HepG2 (cell line): ENCODE results near the gene GPR15LG. TPM values are rescaled to one million over a fixed set of nuclear protein-coding genes. Genes with fewer than 3 reads are reported as not detected.

Source experiments
- ATAC-seq: fragments of 200-7000 bp; cut with Tn5 transposase; 3 replicates; pipeline ENCODE4 v1.9.1; 2020; ENCODE audit warnings: mild to moderate bottlenecking, moderate library complexity
- BruUV-seq: library from RNA; stranded (reverse); fragments of 400-500 nt; replicated peaks from 2 replicates; lab custom pipeline; 2021; lab: Mats Ljungman, UMichigan
- CTCF ChIA-PET: fragments of 300-600 bp; formaldehyde crosslinking; extraction: SDS; loops from one replicate; lab custom pipeline; 2021; ENCODE audit warnings: low total read pairs, inconsistent platforms, low intra/inter-chr PET ratio; lab: Yijun Ruan, JAX
- POLR2A ChIA-PET: fragments of 350-600 bp; sonication (Branson Sonifier 250); formaldehyde crosslinking; loops from one replicate; lab custom pipeline; 2020; ENCODE audit warnings: antibody characterized with exemption, inconsistent platforms; lab: Yijun Ruan, JAX
- DNase-seq: peaks from one replicate; pipeline ENCODE4 v3.0.0-alpha.2; 2015; ENCODE audit warnings: low spot score
- FAIRE-seq: peaks from 3 replicates; lab custom pipeline; 2011; peaks lifted over from hg19 to GRCh38; lab: Jason Lieb, UNC
- H2AFZ ChIP-seq: one replicate; pipeline ENCODE4 v1.6.1; 2011; ENCODE audit warnings: low read length, inconsistent platforms
- H3K27ac ChIP-seq: fragments of 300-600 bp; 3 replicates; pipeline ENCODE4 v1.8.0; 2011; ENCODE audit warnings: mixed run types, mild to moderate bottlenecking, mixed read lengths, low read length, inconsistent platforms; ENCODE audit not compliant: insufficient read depth; ENCODE audit errors: extremely low read length
- H3K27me3 ChIP-seq, 2 experiments: fragments of 200-600 bp in 1 of 2; 2 replicates in 1 of 2; 3 replicates in 1 of 2; pipeline versions ENCODE4 v1.6.0 to v1.8.0; 2011; ENCODE audit warnings: low read length in 2 of 2, mild to moderate bottlenecking in 2 of 2, moderate library complexity in 2 of 2, inconsistent platforms in 1 of 2; ENCODE audit not compliant: insufficient read depth in 2 of 2, control insufficient read depth in 1 of 2
- H3K36me3 ChIP-seq, 2 experiments: fragments of 200-600 bp in 1 of 2; replicated peaks in 1 of 2; 2 replicates in 1 of 2; 3 replicates in 1 of 2; pipeline versions ENCODE4 v1.5.1 to v1.8.0; 2011; ENCODE audit warnings: low read length in 2 of 2, inconsistent platforms in 1 of 2; ENCODE audit not compliant: insufficient read depth in 2 of 2, control insufficient read depth in 1 of 2
- H3K4me1 ChIP-seq: 2 replicates; pipeline ENCODE4 v1.5.1; 2012; ENCODE audit warnings: low read length, inconsistent platforms; ENCODE audit not compliant: insufficient read depth
- H3K4me2 ChIP-seq: 2 replicates; pipeline ENCODE4 v1.6.0; 2011; ENCODE audit warnings: low read depth, low read length, inconsistent platforms
- H3K4me3 ChIP-seq, 3 experiments: fragments of 200-600 bp in 1 of 3; sonication (generic), shearing (Covaris generic) in 1 of 3; replicated peaks in 1 of 3; 2 replicates each; pipeline ENCODE4 v1.5.1; 2011 to 2016; ENCODE audit warnings: low read length in 3 of 3, inconsistent platforms in 2 of 3, low read depth in 2 of 3, mild to moderate bottlenecking in 2 of 3, control low read depth in 1 of 3, mixed read lengths in 1 of 3; ENCODE audit not compliant: insufficient read depth in 1 of 3
- H3K79me2 ChIP-seq: one replicate; pipeline ENCODE4 v1.6.1; 2011; ENCODE audit warnings: low read length, inconsistent platforms; ENCODE audit not compliant: insufficient read depth
- H3K9ac ChIP-seq: 2 replicates; pipeline ENCODE4 v1.6.0; 2011; ENCODE audit warnings: mild to moderate bottlenecking, low read depth, low read length, inconsistent platforms; ENCODE audit not compliant: insufficient read depth
- H3K9me3 ChIP-seq: 2 replicates; pipeline ENCODE4 v1.5.1; 2012; ENCODE audit warnings: mild to moderate bottlenecking, low read length
- H4K20me1 ChIP-seq: 2 replicates; pipeline ENCODE4 v1.6.0; 2011; ENCODE audit warnings: inconsistent platforms, mild to moderate bottlenecking, low read length, moderate library complexity; ENCODE audit not compliant: insufficient read depth
- GZF1 ChIP-seq: sonication (generic); formaldehyde crosslinking; IDR thresholded peaks from 2 replicates; pipeline ENCODE4 v1.5.1; 2020; ENCODE audit warnings: mild to moderate bottlenecking, missing genetic modification reagents
- HDAC2 ChIP-seq: sonication (generic); formaldehyde crosslinking; IDR thresholded peaks from 2 replicates; pipeline ENCODE4 v1.4.0; 2020; ENCODE audit warnings: missing genetic modification reagents
- ISX ChIP-seq: sonication (generic); formaldehyde crosslinking; conservative IDR thresholded peaks from 2 replicates; pipeline ENCODE4 v1.5.0; 2020; ENCODE audit warnings: missing genetic modification reagents
- JUN ChIP-seq: sonication (generic); formaldehyde crosslinking; IDR thresholded peaks from 2 replicates; pipeline ENCODE4 v1.4.0; 2020; ENCODE audit warnings: mild to moderate bottlenecking, missing genetic modification reagents
- JUNB ChIP-seq: sonication (generic); formaldehyde crosslinking; IDR thresholded peaks from 2 replicates; pipeline ENCODE4 v1.8.0; 2022; ENCODE audit warnings: missing genetic modification reagents, mild to moderate bottlenecking, borderline replicate concordance
- NCOR1 ChIP-seq: fragments of 200-600 bp; sonication (generic); IDR thresholded peaks from 2 replicates; pipeline ENCODE4 v1.7.0; 2017; ENCODE audit warnings: antibody characterized with exemption, low read length, borderline replicate concordance
- NR2F1 ChIP-seq, 2 experiments: fragments of 450-650 bp in 1 of 2; formaldehyde crosslinking in 1 of 2; IDR thresholded peaks; 2 replicates each; pipeline versions ENCODE4 v1.5.0 to v1.6.1; 2016 to 2020; ENCODE audit warnings: mild to moderate bottlenecking in 1 of 2, missing compliant biosample characterization in 1 of 2, missing genetic modification reagents in 1 of 2, moderate library complexity in 1 of 2
- PLRG1 ChIP-seq: fragments of 450-650 bp; conservative IDR thresholded peaks from 2 replicates; pipeline ENCODE4 v1.6.1; 2016
- RARG ChIP-seq: sonication (generic); formaldehyde crosslinking; IDR thresholded peaks from 2 replicates; pipeline ENCODE4 v1.4.0; 2020; ENCODE audit warnings: low read depth, mild to moderate bottlenecking, missing genetic modification reagents
- RFX3 ChIP-seq: IDR thresholded peaks from 2 replicates; pipeline ENCODE4 v1.6.1; 2016; ENCODE audit warnings: missing biosample characterization, missing genetic modification reagents
- ZNF431 ChIP-seq: sonication (generic); formaldehyde crosslinking; IDR thresholded peaks from 2 replicates; pipeline ENCODE4 v1.9.0; 2022; ENCODE audit warnings: missing genetic modification reagents, low read depth, mild to moderate bottlenecking, borderline replicate concordance
- ZNF468 ChIP-seq: sonication (generic); formaldehyde crosslinking; IDR thresholded peaks from 2 replicates; pipeline ENCODE4 v1.8.0; 2022; ENCODE audit warnings: mild to moderate bottlenecking, moderate library complexity, missing genetic modification reagents
- ZNF607 ChIP-seq: sonication (generic); formaldehyde crosslinking; IDR thresholded peaks from 2 replicates; pipeline ENCODE4 v1.5.1; 2020; ENCODE audit warnings: missing genetic modification reagents, mild to moderate bottlenecking, borderline replicate concordance
- ZNF644 ChIP-seq: IDR thresholded peaks from 2 replicates; pipeline ENCODE4 v1.6.1; 2016; ENCODE audit warnings: low read depth
- ZNF816 ChIP-seq: sonication (generic); formaldehyde crosslinking; IDR thresholded peaks from 2 replicates; pipeline ENCODE4 v1.8.0; 2022; ENCODE audit warnings: missing genetic modification reagents, mild to moderate bottlenecking, borderline replicate concordance
- WGBS: methylation state at CpG from one replicate; pipeline ENCODE4 v1.1.6; 2017; ENCODE audit warnings: low lambda C conversion rate; 5-methylcytosine and 5-hydroxymethylcytosine counted together
- in situ Hi-C: cut with HindIII; loops from 2 replicates; pipeline ENCODE4 v1.10.0; 2017; ENCODE audit warnings: low pct_unique_long_range_greater_than_20kb; ENCODE audit not compliant: extremely low pct_ligation_motif_present
- intact Hi-C: fragments of 100-400 bp; cut with micrococcal nuclease; formaldehyde crosslinking; loops from one replicate; pipeline ENCODE4 v1.10.0; 2022; ENCODE audit not compliant: unreplicated experiment
- polyA plus RNA-seq, 8 experiments: library from polyadenylated mRNA; depleted of rRNA in 3 of 8; stranded (reverse) in 7 of 8; unstranded in 1 of 8; fragments of >200 nt; fragmentation: Illumina TruSeq in 4 of 8; extraction: Trizol in 4 of 8; gene quantifications; 2 replicates each; pipeline versions ENCODE4 v1.2.1 to v1.2.3, GENCODE V29; 2011 to 2016; ENCODE audit warnings: low read depth in 4 of 8, missing spikeins in 1 of 8, mixed read lengths in 1 of 8; ENCODE audit not compliant: insufficient read depth in 1 of 8
- total RNA-seq, 5 experiments: library from RNA; depleted of rRNA; stranded (reverse); fragments of >200 nt; fragmentation: Illumina TruSeq; extraction: Trizol; gene quantifications; 2 replicates each; pipeline ENCODE4 v1.2.3, GENCODE V29; 2016; ENCODE audit warnings: low read depth in 1 of 5
- TF ChIP-seq, protein P1 (sequence below): sonication (generic); formaldehyde crosslinking; IDR thresholded peaks from 2 replicates; pipeline ENCODE4 v1.9.0; 2021; ENCODE audit warnings: mild to moderate bottlenecking, missing genetic modification reagents
- TF ChIP-seq, protein P2 (sequence below): sonication (generic); IDR thresholded peaks from 2 replicates; pipeline ENCODE4 v1.6.1; 2016; ENCODE audit warnings: low read depth, borderline replicate concordance

GPR15LG gene
- total and polyA plus RNA-seq, 2 of the 13 experiments (the other 11 are each of a cell fraction or from before 2014, with no cell fraction given), result not detected

DNA sequence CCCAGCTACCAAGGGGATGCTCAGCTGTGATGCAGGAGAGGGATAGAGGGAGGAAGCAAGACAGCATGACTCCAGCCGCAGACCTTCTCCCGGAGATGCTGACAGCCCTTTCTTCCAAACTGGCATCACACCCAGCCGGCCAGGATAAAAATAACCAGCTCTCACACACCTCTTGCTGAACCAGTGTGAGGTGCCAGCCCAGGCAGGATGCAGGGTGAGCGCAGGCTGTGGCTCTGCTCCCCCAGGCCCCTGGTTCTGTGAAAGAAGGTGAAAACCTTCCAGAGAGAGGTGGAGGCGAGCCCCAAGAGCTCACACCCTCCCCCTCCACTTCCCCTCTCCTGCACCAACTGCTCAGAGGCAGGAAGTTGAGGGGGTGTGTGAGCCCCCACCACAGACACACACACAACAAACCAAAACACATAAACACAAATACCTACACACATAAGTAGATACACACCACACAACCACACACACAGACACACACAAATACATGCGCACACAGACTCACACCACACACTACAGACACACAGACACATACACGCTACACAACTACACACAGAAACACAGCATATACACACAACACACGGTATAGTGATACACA, 4.0 kb downstream of the GPR15LG start:
- no TSS peak for BruUV-seq

DNA sequence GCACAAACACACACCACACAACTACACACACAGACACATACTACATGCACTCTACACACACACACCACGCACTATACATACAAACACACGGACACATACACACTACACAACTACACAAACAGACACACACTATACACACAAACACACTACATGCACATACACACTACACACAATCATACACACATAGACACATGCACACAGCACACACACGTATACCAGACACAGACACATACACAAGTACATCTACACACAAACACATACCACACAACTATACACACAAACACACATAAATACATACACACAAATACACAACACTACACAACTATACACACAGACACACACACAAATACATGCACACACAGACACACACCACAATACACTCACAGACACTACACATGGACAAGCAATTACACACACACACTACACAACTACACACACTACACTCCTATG, 4.6 kb downstream of the GPR15LG start:
- FAIRE-seq (no peak), DNase-seq (no peak), ATAC-seq (no peak)
- CTCF ChIA-PET, result no interaction called here
- Histone ChIP-seq H3K4me3 (no peak overlapping the region), H3K4me1 (no peaks in the 10 kb centered on the region; the same call in 1 of the 2 replicates), H3K27me3 (peaks cover 0 to under 1% of the 10 kb centered on the region in 2 experiments; a peak in 2 of 5 replicates), H3K9ac (no peak overlapping the region), H3K9me3 (no peaks in the 10 kb centered on the region), H3K36me3 (no peaks in the 10 kb centered on the region), H3K79me2 (no peaks in the 10 kb centered on the region), H3K4me2 (no peak overlapping the region), H2AFZ (no peak overlapping the region), H4K20me1 (no peaks in the 10 kb centered on the region), H3K27ac (no peak overlapping the region)
- BruUV-seq, result no TSS peak
- in situ Hi-C loops, result no loop called here
- POLR2A ChIA-PET, result no interaction called here
- WGBS, result 28% methylated on average over 3 of the region's 3 CpGs
- intact Hi-C loops, result no loop called here
- TF ChIP-seq, protein P1, sequence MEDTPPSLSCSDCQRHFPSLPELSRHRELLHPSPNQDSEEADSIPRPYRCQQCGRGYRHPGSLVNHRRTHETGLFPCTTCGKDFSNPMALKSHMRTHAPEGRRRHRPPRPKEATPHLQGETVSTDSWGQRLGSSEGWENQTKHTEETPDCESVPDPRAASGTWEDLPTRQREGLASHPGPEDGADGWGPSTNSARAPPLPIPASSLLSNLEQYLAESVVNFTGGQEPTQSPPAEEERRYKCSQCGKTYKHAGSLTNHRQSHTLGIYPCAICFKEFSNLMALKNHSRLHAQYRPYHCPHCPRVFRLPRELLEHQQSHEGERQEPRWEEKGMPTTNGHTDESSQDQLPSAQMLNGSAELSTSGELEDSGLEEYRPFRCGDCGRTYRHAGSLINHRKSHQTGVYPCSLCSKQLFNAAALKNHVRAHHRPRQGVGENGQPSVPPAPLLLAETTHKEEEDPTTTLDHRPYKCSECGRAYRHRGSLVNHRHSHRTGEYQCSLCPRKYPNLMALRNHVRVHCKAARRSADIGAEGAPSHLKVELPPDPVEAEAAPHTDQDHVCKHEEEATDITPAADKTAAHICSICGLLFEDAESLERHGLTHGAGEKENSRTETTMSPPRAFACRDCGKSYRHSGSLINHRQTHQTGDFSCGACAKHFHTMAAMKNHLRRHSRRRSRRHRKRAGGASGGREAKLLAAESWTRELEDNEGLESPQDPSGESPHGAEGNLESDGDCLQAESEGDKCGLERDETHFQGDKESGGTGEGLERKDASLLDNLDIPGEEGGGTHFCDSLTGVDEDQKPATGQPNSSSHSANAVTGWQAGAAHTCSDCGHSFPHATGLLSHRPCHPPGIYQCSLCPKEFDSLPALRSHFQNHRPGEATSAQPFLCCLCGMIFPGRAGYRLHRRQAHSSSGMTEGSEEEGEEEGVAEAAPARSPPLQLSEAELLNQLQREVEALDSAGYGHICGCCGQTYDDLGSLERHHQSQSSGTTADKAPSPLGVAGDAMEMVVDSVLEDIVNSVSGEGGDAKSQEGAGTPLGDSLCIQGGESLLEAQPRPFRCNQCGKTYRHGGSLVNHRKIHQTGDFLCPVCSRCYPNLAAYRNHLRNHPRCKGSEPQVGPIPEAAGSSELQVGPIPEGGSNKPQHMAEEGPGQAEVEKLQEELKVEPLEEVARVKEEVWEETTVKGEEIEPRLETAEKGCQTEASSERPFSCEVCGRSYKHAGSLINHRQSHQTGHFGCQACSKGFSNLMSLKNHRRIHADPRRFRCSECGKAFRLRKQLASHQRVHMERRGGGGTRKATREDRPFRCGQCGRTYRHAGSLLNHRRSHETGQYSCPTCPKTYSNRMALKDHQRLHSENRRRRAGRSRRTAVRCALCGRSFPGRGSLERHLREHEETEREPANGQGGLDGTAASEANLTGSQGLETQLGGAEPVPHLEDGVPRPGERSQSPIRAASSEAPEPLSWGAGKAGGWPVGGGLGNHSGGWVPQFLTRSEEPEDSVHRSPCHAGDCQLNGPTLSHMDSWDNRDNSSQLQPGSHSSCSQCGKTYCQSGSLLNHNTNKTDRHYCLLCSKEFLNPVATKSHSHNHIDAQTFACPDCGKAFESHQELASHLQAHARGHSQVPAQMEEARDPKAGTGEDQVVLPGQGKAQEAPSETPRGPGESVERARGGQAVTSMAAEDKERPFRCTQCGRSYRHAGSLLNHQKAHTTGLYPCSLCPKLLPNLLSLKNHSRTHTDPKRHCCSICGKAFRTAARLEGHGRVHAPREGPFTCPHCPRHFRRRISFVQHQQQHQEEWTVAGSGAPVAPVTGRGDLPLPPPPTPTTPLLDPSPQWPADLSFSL (CRISPR knock-in tag), result peak; percentile 94
- TF ChIP-seq NR2F1 (CRISPR knock-in tag; IDR thresholded peaks at IDR 0.05) (no peak), JUNB (CRISPR knock-in tag) (peak; percentile 49; the same call in 1 of the 2 replicates), ZNF816 (CRISPR knock-in tag) (no peak), ZNF468 (no peak)

More for the DNA sequence above, 4.0 kb downstream of the GPR15LG start:
- ATAC-seq, result no peak; the same call in 1 of the 3 replicates
- H3K27me3 ChIP-seq, result peaks cover 0 to 6% of the 10 kb centered on the region in 2 experiments; a peak in 3 of 5 replicates
- H3K9ac ChIP-seq, result no peak overlapping the region
- POLR2A ChIA-PET, result no interaction called here
- FAIRE-seq, result no peak
- TF ChIP-seq RFX3 (CRISPR knock-in tag), result no peak
- no peak for TF ChIP-seq PLRG1
- no peak for TF ChIP-seq ZNF644 (CRISPR knock-in tag)
- TF ChIP-seq ZNF431 (CRISPR knock-in tag), result no peak
- no peak for TF ChIP-seq RARG (CRISPR knock-in tag)
- TF ChIP-seq ZNF607 (CRISPR knock-in tag), result no peak
- TF ChIP-seq HDAC2, result no peak
- TF ChIP-seq NCOR1, result no peak
- TF ChIP-seq GZF1 (CRISPR knock-in tag), result no peak
- TF ChIP-seq JUN (CRISPR knock-in tag), result no peak
- TF ChIP-seq, protein P2, sequence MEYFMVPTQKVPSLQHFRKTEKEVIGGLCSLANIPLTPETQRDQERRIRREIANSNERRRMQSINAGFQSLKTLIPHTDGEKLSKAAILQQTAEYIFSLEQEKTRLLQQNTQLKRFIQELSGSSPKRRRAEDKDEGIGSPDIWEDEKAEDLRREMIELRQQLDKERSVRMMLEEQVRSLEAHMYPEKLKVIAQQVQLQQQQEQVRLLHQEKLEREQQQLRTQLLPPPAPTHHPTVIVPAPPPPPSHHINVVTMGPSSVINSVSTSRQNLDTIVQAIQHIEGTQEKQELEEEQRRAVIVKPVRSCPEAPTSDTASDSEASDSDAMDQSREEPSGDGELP, result no peak
- TF ChIP-seq ISX, result no peak
- H3K4me1 ChIP-seq, result peaks cover 5% of the 10 kb centered on the region
- H2AFZ ChIP-seq, result no peak overlapping the region
- intact Hi-C loops (no loop called here), in situ Hi-C loops (no loop called here)
- H3K79me2 ChIP-seq, result no peaks in the 10 kb centered on the region
- no peak overlapping the region for H3K27ac ChIP-seq
- H3K36me3 ChIP-seq, result no peaks in the 10 kb centered on the region
- no peaks in the 10 kb centered on the region for H3K9me3 ChIP-seq
- CTCF ChIA-PET, result no interaction called here
- H3K4me2 ChIP-seq, result no peak overlapping the region
- no peak for DNase-seq
- no peaks in the 10 kb centered on the region for H4K20me1 ChIP-seq
- H3K4me3 ChIP-seq, result no peak overlapping the region
- 48% methylated on average over 7 of the region's 8 CpGs for WGBS
